NCI-H1436 treated with DMSO at 0.1 percent for 48 hours (cell line): ENCODE results near the gene RSAD1.

Experiments
- DNase-seq: peaks from one replicate; lab custom pipeline; 2025; lab: John Stamatoyannopoulos, UW

The RSAD1 gene

DNA sequence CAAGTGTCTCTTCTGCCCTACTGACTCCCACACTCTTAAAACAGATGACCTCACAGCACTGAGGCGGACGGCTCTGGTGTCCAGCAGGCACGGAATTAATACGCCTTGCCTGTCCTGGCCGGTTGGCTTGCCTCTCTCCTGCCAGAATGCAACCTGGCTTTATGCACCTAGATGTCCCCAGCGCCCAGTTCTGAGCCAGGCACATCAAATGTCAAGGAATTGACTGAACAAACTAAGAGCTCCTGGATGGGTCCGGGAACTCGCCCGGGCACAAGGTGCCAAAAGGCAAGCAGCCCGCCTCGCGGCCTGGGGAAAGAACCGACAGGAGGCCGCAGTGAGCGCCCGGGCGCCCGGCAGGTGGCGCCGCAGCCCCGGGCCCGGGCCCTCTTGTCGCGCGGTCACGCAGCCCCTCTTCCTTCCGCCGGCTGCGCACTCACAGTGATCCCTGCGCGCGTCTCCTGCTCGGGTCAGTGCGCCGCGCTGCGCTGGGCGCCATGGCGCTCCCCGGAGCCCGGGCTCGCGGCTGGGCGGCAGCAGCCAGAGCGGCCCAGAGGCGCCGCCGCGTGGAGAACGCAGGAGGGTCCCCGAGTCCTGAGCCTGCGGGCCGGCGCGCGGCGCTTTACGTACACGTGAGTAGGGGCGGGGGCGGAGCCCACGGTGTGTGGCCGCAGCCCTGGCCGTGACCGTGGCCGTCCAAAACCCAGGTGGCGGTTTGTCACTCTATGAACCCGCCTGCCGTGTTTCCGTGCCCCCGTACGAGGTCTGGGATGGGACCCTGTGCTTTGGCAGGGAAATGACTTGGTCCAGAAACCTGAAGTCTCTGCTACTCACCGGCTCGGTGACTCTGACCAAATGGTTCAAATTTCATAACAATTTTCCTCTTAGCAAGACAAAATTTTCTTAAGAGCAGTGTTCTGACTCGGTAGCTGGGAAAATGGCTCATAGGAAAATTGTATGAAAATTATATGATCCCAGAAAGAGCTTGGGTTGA lies at the start of gene RSAD1:
Gene RSAD1 (plus strand): TSS at position 470 of the 991 bp plus-strand sequence. CDS start 25 bp downstream, at position 495.
- DNase-seq = peak; percentile 57

DNA sequence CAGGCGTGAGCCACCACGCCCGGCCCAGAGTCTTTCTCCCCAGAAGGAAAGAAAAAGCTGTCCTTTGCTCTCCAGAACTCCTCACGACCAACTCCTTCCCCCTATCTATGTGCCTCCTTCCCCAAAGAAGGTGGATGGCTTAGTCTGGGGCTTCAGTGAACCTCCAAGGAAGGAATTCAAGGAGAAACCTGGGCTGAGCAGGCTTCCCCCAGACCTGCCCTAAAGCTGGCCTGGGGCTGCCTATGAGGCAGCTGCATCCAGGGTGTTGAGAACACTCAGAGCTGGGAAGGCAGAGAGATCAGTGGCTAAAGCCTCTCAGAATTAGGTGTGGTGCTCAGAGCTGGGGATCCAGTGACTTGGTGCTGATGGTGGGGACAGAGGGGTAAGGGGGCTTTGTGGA lies 48.9 kb upstream of the RSAD1 start:
- DNase-seq = no peak

DNA sequence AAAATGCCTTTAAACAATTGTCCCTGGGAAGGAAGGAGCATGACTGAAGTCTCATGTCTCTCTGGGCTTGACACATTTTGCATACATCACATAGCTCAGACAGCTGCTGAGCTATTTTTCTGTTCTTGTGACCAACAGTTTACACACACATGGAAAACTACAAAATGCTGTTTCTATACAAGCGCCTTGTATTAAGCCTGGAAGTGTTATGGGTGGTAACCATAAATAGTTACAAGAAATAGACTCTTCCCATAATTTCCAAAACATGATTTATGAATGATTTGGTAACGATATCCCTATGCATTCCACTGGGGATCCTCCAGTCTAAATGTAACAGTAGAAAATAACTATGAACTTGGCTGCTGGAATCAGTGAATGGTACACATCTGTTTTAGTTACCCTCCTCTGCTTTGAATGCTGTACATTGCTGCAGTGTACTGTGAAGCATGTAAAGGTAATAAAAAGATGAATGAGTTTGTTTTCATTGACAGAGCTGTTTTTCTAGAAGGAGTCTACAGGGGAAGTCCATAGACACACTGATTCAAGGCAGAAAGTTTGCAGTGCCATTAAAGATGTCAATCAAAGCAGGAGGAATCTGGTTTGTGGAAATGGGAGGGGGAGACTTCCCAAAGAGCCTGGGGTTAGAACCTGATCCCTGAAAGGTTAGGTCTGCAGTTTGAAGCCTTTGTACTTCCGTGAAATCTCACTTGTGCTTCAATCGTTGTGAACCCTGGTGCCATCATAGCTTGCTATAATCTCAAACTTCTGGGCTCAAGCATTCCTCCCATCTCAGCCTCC lies 47.6 kb upstream of the RSAD1 start:
- DNase-seq = no peak

DNA sequence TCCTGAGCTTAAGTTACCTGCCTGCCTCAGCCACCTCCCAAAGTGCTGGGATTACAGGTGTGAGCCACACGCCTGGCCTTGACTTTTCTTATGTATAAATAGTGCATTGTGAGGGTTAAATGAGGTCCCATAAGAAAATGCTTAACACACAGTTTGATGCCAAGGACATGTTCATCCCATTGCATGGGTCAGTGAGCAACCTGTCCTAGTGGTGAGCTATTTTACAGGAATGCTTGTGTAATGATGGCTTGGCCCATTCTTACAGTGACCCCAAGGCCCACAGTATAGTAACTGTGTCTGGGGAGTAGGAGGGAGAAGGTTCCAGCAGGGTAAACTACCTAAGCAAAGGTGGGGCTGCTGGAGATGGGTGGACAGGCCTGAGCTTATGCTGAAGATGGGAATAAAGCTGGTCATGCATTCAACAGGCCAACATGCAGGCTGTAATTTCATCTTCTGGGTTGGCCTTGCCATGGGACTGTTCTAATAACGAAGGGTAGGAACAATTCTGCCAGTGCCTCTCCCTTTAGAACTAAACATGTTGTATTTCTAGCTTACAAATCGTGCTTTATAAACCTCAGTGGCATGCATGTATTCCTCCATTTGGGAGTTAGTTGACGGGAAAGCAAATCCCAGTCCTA lies 46.4 kb upstream of the RSAD1 start:
- DNase-seq = no peak

DNA sequence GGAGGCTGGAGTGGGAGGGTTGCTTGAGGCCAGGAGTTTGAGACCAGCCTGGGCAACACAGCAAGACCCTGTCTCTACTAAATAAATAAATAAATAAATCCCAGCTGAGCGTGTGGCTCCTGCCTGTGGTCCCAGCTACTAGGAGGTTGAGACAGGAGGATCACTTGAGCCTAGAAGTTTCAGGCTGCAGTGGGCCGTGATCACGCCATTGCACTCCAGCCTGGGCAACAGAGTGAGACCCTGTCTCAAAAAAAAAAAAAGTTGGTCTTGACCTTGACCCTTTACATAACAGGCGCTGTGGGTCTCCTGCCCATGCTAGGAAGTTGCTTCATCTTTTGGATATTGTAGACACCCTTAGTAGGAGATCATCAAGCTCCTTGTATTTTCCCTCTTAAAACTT lies 41.3 kb upstream of the RSAD1 start:
- DNase-seq = no peak

DNA sequence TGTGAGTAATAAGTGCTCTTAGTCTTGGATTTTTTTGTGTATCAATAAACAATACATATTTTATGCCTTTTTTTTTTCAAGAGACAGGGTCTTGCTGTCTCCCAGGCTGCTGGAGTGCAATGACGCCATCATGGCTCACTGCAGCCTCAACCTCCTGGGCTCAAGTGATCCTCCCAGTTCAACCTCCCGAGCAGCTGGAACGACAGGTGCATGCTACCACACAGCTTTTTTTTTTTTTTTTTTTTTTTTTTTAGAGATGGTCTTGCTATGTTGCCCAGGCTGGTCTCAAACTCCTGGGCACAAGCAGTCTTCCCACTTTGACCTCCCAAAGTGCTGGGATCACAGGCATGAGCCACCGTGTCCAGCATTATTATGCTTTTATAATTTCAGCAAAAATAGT lies 39.7 kb upstream of the RSAD1 start:
- no peak for DNase-seq

DNA sequence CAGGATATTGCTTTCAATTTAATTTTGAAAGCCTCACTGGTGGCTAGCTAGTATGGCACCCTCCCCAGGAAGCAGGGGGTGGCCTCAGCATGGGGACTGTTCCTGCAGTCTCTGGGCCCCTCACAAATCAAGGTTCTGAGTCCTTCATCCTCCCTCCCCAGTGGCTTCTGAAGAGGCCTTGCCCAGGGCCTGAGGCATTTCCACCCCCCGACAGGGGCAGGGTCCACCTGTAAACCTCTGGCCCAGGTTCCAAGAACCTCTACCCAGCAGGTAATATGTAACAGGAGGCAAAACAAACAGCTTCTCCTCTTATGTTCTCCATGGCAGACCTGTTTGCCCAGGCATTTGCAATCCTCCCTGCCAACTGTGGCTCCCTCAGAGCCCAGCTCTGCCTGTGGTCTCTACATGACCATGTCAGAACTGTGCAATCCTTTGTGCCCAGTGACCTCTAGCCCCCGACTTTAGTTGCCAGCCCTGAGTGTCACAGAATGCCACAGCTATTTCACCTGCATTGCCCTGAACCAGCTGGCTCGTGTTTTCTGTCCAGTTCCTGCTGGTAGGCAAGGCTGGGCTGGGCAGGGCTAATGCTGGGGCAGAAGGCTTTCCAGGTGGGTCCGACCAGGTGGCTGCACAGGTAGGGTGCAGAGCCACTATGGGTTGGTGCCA lies 38.4 kb upstream of the RSAD1 start:
- no peak for DNase-seq

DNA sequence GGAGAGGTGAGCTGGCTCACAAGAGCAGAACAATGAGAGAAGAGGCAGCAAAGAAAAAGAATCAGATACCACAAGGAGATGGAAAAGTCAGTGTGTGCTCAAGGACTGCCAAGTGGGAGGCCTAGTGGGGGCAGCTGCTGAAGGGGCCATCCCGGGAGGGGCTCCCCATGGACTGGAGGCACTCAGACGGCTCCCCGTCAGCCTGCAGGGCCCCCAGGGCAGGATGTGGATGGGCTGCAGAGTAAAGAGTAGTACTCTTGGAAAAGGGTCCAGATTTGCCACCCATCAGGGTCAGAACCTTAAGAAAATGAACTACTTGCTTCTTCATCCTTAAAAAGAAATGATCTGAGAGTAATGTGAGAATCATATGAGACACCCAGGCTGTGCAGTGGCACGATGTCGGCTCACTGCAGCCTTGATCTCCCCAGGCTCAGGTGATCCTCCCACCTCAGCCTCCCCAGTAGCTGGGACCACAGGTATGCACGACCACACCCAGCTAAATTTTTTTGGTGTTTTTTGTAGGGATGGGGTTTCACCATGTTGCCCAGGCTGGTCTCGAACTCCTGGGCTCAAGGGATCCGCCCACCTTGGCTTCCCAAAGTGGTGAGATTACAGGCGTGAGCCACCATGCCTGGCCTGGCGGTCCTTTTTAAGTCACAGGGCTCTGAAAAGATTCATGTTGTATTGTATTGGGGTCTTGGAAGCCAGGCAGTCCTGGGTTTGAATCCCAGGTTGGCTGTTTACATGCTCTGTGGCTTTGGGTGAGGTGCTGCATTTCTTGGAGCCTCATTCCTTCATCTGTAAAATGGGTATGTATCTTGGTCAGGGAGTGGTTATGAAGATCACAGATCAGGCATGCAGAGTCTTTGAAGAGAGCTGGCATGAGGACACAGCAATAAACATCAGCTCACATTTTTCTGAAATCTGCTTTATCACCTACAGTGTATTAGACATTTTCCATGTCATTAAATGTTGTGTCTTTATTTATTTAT lies 37.5 kb upstream of the RSAD1 start:
- no peak for DNase-seq

DNA sequence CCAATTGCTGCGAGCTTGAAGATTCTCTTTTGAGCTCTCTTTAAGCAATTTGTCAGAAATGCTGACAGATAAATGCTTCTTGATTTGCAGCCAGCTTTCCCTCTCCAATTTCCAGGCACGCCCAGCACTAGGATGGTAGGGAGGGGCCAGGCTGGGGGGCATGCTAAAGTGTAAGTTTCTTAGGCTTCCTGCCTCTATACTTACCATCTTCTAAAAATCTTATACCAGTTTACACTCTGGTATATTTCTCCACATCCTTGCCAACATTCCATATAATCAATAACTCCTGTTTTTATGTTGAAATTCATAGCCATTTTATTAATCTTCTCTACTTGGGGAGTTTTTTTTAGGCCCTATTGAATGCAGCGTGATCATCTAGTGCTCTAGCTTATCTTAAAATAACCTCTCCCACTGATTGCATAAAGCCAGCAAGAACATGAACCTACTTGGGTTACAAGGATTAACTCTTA lies 35.1 kb upstream of the RSAD1 start:
- DNase-seq = no peak

DNA sequence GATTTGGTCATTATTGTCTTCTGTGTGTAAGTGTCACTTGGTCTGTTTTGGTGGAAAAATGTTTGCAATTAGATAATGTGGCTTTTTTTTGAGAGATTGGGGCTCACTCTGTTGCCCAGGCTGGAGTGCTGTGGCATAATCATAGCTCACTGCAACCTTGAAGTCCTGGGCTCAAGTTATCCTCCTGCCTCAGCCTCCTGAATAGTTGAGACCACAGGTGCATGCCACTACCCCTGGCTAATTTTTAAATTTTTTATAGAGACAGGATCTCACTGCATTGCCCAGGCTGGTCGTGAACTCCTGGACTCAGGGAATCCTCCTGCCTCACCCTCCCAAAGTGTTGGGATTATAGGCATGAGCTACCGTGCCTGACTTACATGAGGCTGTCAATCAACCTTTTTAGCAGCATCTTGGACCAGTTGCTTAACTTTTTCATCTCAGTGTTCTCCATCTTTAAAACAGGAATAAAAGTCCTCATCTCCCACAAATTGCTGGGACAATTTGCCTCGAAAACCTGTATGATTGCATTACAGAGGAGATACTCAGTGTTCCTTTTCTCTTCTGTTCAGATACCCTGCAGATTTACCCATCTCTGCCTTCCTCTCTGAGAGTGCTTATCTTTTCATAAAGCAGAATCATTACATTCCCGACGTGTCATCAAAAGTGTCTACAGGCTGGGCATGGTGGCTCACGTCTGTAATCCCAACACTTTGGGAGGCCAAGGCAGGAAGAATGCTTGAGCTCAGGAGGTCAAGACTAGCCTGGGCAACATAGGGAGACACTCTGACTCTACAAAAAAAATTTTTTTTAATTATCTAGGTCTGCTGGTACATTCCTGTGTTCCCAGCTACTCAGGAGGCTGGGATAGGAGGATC lies 33.6 kb upstream of the RSAD1 start:
- DNase-seq = no peak

DNA sequence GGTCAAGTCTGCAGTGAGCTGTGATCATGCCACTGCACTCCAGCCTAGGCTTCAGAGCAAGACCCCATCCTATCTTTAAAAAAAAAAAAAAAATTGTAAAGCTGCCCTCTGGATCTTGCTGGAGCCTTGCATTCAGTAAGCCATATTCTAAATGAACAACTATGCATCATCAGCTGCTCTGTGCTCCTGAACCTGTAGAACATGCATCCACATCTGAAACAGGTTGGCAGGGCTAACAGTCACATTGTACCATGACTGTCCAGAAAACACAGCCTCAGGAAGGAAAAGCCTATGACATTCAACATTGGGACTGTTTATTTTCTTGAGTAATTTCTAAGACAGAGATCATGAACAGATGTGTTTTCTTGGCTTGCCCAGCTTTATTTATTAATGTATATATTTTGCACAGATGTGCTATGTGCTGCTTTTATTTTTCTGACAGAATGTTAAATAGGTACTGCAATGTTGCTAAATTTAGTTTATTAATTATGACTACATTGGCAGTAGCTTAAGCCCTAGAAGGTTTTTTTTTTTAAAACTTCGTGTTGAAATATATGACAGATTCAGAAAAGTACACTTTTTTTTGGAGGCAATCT lies 32.8 kb upstream of the RSAD1 start:
- DNase-seq = no peak

DNA sequence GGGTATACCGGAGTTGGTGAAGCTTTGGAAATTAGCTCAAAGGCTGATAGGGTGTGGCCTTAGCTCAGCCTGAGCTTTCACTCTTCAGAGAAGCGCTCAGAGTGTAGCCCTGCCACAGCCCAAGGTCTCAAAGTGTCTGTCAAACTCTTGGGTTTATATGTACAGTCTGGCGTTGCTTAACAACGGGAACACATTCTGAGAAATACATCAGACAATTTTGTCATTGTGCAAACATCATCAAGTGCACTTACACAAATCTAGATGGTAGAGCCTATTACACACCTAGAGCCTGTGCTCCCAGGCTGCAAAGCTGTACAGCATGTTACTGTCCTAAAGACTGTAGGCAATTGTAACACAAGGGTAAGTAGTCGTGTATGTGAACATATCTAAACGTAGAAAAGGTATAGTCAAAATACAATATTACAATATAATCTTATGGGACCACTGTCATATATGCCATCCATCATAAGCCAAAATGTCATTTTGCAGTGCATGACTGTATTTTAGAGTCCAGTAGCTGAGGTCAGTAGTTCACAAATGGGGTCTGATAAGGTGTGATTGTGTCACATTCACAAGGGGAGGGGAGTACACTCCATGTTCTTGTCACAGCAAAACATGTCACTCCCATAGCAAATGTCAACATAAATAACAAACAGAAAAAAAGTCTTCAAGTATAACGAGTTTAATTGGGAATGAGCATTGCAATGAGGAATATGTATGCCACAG lies 30.6 kb upstream of the RSAD1 start:
- peak; percentile 64 for DNase-seq

DNA sequence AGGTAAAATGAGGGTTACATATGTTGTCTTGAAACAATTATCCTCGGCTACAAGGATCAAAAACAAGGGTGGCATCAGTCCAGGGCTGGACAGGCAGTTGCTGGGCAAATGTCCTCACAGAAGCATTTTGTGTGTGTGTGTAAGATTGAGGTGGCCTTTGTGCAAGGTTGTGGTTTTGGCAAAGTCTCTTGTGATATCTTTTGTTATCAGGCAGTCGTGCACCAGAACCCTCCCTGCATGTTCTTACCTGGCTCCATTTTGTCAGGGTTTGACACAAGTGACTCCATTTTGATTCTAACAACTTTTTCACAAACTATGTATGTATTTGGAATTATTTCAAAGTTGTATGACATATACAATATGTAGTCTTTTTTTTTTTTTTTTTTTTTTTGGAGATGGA lies 30.0 kb upstream of the RSAD1 start:
- DNase-seq = no peak

DNA sequence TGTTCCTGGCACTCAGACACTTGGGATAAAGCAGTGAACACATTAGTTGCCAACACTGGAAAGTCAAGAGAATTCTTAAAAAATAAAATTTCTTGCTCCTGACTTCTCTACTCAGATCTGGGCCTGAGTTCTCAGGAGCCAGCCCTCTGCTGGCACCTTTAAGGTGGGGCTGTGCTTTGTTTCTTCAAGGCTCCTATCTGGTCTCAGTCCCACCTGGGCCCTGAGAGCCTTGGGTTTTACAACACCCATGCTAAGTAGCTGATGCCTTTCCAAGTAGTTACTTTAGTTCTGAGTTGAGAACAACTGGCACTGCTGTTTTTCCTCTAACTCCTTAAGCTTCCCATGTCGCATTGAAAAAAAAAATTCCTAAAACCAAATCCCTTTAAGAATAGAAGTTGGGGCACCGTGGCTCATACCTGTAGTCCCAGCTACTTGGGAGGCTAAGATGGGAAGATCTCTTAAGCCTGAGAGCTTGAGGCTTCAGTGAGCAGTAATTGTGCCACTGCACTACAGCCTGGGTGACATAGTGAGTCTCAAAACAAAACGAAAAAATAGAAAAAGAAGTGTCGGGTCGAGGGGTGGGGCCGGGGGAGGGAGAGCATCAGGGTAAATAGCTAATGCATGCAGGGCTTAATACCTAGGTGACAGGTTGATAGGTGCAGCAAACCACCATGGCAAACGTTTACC lies 26.6 kb upstream of the RSAD1 start:
- DNase-seq = no peak

DNA sequence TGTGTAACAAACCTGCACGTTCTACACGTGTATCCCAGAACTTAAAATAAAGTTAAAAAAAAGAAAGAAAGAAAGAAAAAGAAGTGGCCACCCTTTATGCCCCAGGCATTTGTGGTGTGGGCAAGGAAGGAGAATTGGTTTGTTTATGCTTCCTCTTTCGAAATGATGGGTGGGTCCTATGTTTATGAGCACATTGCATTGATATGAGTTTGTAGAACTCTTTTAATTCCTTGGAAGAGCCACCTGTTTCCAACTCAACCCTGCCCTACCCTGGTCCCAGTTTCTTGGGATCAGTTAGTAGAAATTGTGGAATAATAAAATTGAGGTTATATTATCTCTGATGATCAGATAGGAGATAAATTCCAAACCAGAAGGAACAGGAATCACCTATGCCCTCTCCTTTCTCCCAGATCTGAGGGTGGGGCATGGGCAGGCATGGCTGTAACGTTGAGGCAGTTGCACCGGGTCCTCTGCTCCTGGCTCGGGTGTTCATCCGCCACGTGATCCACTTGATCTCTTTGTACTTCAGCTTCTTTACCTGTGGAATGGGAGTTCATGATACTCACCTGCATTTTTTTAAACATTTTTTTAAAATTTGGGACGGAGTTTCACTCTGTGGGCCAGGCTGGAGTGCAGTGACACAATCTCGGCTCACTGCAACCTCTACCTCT lies 25.9 kb upstream of the RSAD1 start:
- DNase-seq = no peak

DNA sequence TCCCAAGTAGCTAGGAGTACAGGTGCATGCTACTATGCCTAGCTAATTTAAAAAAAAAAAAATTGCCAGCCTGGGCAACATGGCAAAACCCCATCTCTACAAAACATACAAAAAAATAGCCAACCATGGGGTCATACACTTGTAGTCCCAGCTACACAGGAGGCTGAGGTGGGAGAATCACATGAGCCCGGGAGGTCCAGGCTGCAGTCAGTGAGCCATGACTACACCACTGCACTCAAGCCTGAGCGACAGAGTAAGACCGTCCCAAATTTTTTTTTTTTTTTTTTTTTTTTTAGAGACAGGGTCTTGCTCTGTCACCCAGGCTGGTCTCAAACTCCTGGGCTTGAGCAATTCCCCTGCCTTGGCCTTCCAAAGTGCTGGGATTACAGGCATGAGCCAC lies 24.8 kb upstream of the RSAD1 start:
- no peak for DNase-seq

DNA sequence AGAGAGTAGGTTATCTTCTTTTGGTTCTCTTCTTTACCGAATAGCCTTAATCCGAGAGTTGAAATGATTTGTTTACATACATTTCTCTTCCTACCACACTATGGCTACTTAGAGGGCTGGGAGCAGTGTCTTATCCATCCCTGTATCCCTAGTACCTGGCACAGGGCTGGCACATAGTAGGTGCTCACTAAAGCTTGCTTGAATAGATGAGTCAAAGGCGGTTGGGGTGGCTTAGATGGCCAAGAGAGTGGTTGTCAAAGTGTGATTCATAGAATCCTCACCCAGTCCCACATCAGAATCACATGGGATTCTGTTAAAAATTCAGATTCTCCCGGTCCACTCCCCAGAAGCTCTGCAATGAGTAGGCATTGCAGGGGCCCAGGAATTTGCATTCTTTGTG lies 21.0 kb upstream of the RSAD1 start:
- DNase-seq = no peak
